A549 treated with AZD9567 at 1 μM for 4 hours (cell line): Measurements from ENCODE around the gene SMNDC1. TPM values are rescaled to one million over a fixed set of nuclear protein-coding genes. Genes with fewer than 3 reads are reported as not detected.

Experiments used
- total RNA-seq: library from RNA; stranded (reverse); fragments of 200-300 nt; extraction: Qiagen RNA extraction; gene quantifications from 5 replicates; pipeline ENCODE4 v1.2.3, GENCODE V29; 2022; ENCODE audit not compliant: insufficient read depth

Gene SMNDC1
- 45.4 to 50.0 TPM (median 46.2 TPM) in 5 replicates for total RNA-seq

GRCh38 chr10:110304780-110305421 lies at the start of gene SMNDC1:
Gene SMNDC1 (minus strand): TSS chr10:110304920. CDS start chr10:110303587, 1,333 bp downstream.

Other genes with a start within 250 kb of the SMNDC1 start
- 5.2 to 11.9 TPM (median 6.9 TPM) in 5 replicates for gene MXI1, start 97.3 kb downstream of the SMNDC1 start, total RNA-seq
- gene DUSP5, start 193.0 kb upstream of the SMNDC1 start, total RNA-seq, result 102 to 142 TPM (median 133 TPM) in 5 replicates